Stimulated activated CD8-positive, alpha-beta memory T cell treated with anti-CD3 and anti-CD28 coated beads, Interleukin-15, amount 100 ng/mL, for 1 hour (primary cell): ENCODE results near the gene PTPRJ.

Experiments used
- DNase-seq: peaks from one replicate; pipeline ENCODE4 v3.0.0-alpha.2; 2020; ENCODE audit warnings: low read depth

PTPRJ gene

GRCh38 chr11:47969401-47969800 is 11.0 kb upstream of the PTPRJ start:
- DNase-seq, result no peak

GRCh38 chr11:47971501-47971900 is 8.9 kb upstream of the PTPRJ start:
- DNase-seq, result no peak

GRCh38 chr11:47973173-47973572 is 7.2 kb upstream of the PTPRJ start:
- DNase-seq, result no peak

- DNase-seq, result no peak
Measured at GRCh38 chr11:47976931-47977330, 3.4 kb upstream of the PTPRJ start.

- DNase-seq, result no peak
Measured at GRCh38 chr11:47977623-47978022, 2.7 kb upstream of the PTPRJ start.

DNA sequence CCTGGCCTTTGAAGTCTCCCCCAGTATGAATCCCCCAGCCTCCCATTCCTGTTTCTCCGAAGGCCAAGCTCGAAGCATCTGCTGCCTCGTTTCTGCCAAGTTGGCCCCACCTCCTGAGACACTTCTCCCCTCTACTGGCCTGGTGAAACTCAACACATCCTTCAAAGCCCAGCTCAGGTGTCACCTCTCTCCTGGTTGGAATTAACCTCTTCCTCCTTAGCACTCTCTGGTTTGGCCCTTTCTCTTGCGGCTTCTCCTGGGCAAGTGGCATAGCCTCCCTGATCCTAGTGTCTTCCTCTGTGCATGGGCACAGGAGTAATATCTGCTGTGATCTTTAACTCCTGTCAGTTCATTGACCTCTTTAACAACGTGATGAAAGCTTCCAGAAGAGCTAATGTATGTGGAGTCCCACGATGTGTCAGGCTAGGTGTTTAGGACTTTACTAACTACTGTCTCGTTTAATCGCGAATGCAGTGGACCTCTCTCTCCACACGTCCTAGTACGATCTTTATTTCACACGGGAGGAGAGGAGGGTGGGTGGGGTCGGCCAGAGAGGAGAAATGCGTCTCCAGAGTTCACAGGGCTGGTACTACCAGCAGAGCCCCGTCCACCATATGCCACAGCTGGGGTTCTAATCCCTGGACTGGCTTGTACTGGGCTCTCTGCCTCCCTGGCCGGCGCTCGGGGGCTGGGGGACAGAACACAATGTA is 826 bp upstream of the PTPRJ start:
- DNase-seq, result no peak

DNA sequence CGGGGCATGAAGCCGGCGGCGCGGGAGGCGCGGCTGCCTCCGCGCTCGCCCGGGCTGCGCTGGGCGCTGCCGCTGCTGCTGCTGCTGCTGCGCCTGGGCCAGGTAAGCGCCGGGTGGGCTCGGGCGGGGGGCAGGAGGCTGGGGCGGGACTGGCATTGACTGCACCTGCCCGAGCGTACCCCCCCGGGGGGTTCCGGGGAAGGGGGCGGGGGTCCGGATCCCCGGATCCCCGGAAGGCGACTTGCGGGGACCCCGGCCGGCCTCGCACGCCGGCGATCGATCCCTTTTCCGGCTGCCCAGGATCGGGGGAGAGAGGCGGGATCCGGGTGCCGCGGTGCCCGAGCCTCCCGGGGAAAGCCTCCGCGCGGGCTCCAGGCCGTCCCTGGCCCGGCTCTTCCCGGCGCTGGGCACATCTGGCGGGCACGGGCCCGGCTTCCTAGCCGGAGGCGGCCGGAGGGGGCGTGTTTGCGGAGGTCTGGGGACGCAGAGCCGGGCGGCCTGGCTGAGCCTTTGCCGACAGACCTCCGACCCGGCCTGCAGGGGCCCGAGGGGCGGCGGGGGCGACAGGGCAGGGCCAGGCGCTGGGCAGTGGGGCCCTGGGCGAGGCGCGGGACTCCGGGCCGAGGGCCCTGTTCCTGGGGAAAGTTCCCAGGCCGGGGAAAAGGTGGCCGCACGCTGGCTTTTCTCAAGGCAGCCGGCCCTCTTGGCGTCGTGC is 705 bp downstream of the PTPRJ start:
- DNase-seq, result no peak

- no peak for DNase-seq
Measured at GRCh38 chr11:47981667-47982404, 1.5 kb downstream of the PTPRJ start.

DNA sequence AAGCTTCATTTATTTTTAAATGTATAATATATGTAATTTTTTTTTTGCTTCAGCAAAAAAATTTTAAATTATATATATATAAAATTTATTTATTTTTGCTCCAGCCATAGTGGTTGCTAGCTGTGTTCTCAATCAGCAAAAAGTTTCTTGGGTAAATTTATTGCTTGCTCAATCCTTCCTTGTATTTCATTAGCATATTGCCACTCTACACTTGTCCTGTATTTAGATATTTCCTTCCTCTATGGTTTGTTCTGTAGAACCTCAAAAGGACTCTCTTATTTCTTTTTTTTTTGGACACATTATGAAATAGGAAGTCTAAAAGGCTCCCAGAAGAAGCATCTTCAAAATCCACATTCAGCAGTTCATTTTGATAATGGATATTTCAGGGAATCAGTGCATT is 2.3 kb downstream of the PTPRJ start:
- DNase-seq, result no peak

GRCh38 chr11:47983464-47984397 is 3.4 kb downstream of the PTPRJ start:
- DNase-seq, result no peak

DNA sequence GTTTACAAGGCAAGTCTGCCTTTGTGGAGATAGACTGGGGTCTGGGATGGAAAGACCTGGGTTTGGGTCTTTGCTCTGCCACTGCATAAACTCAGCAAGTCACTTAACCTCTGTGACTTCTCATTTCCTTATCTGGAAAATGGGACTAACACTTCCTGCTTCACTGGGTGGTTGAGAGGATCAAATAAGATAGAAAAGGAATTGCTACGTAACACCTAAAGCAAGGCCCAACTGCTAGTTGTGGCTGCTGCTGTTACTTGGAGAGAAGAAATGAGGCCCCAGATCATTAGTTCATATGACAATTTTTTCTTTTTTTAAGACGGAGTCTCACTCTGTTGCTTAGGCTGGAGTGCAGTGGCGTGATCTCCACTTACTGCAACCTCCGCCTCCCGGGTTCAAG is 5.9 kb downstream of the PTPRJ start:
- DNase-seq, result no peak

GRCh38 chr11:47986742-47987141 is 6.4 kb downstream of the PTPRJ start:
- no peak for DNase-seq

DNA sequence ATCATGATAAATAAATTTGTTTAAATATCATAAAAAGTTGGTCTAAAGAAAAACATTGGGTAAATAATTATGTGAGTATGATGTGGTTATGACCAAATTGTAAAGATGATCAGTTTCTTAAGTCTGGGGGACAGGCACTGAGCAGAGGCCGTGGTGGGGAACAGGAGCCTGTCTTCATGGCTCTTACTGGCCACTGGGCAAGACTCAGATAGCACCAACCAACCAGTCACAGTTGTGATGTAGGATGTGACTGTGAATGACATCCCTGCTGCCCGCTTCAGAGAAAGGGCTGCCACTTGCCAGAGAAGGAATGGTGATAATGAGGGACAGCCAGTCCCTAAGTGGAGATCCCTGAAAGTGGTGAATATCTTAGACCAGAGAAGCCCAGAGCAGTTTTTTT is 7.0 kb downstream of the PTPRJ start:
- no peak for DNase-seq

- no peak for DNase-seq
Measured at GRCh38 chr11:47987781-47988180, 7.4 kb downstream of the PTPRJ start.

DNA sequence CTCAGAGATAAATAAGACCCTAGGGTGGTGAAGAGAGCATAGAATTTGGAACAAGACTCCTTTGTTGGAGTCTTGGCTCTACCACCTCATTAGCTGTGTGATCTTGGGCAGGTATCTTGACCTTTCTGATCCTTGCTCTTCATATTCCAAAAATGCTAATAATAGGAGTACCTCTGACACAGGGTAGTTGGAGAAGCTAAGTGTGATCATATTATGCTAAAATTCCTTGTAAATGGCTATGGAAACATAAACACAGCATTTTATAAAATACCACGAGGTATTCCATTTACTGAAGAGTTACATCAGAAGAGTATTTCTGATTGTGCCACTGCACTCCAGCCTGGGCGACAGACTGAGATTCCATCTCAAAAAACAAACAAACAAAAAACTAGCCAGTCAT is 9.4 kb downstream of the PTPRJ start:
- no peak for DNase-seq

DNA sequence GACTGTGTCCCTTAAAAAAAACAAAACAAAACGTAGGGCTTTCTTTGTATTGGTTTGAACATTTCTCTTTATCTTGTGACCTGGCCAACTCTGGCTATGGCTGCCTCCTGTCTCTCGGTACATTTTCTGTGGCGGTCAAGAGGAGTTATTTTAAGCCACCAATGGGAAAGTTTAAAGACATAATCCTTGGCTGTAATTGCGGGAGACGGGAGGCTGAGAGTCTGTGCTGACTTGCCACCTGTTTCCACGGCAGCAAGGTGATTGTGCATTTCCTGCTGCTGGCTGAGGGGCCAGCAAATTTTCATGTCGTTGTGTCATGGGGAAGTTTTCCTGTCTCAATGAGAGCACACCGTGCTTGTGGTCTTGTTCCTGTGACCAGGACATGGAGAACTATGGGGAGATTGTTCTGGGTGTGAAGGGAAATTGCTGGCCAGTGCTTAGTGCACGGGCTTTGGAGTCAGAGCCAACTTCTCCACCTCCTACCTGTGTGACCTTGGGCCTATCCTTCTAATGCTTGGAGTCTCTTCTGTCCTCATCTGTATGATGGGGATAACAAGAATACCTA is 11.0 kb downstream of the PTPRJ start:
- DNase-seq, result no peak

- DNase-seq, result no peak
Measured at GRCh38 chr11:47991894-47992293, 11.5 kb downstream of the PTPRJ start.

- DNase-seq, result no peak
Measured at GRCh38 chr11:47992959-47993820, 12.8 kb downstream of the PTPRJ start.

DNA sequence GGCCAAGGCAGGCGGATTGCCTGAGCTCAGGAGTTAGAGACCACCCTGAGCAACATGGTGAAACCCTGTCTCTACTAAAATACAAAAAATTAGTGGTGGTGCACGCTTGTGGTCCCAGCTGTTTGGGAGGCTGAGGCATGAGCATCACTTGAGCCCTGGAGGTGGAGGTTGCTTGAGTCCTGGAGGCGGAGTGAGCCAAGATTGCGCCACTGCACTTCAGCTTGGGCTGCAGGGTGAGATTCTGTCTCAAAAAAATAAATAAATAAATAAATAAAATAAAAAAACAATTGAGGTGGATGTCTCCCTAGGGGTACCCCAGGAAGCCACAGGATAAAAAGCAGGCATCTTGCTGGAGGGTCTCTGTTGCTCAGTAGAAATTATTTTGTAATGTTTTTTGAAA is 14.1 kb downstream of the PTPRJ start:
- no peak for DNase-seq

DNA sequence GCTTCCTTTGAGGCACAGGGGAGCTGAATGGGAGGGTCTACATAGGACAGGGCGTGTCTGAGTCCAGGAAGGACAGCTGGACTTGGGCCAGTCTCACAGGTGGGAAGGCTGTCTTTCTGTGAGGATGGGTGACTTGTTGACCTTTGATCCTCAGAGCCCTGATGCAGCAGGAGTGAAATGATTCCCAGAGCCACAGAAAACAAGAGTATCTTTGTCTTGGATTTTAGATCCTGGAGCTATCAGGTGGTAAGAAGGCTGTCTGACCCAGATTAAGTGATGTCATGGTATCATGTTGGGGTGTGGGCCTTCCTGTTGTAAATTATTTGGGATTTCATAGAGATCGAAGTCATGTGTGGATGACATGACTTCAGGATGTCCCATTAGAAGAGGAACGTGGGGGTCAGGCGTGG is 15.0 kb downstream of the PTPRJ start:
- DNase-seq, result no peak
